ENCODE data around the gene ABCA1.
A peak's percentile ranks its signal among the peaks of the same experiment; 100 is the strongest.
"Not testable (repeated sequence)": the region's sequence is repeated elsewhere in the genome, so short reads cannot be mapped to it uniquely, and the experiment has no call there.

The ABCA1 gene

DNA sequence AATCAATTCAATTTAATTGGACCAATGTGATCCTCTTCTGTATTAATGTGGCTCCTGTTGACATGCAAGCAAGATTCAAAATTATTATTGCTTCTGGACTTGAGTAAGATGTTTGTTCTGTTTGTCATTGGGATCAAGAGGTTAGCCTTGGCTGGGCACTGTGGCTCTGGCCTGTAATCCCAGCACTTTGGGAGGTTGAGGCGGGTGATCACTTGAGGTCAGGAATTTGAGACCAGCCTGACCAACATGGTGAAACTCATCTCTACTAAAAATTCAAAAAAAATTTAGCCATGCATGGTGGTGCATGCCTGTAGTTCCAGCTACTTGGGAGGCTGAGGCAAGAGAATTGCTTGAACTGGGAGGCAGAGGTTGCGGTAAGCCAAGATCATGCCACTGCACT is 5.1 kb upstream of the ABCA1 start:
- DNase-seq (ENCODE audit: low spot score); H3K27ac Mint-ChIP-seq; H3K9me3 Mint-ChIP-seq; H3K4me1 Mint-ChIP-seq (ENCODE audit: low read depth); H3K4me3 Mint-ChIP-seq; H3K36me3 Mint-ChIP-seq (ENCODE audit: low read depth): not testable (repeated sequence)
- H3K27me3 Mint-ChIP-seq (ENCODE audit: low read depth), result peaks cover 33% of the 10 kb centered on the region

- H3K27ac Mint-ChIP-seq, result no peak overlapping the region
Measured at GRCh38 chr9:104931256-104931655, 3.3 kb upstream of the ABCA1 start.

GRCh38 chr9:104927216-104927911 is 591 bp downstream of the ABCA1 start:
- DNase-seq (ENCODE audit: low spot score), result no peak
- Mint-ChIP-seq H3K27me3 (ENCODE audit: low read depth) (peaks cover 62% of the 10 kb centered on the region), H3K4me3 (peak overlapping the region; percentile 86), H3K27ac (no peak overlapping the region), H3K36me3 (ENCODE audit: low read depth) (no peaks in the 10 kb centered on the region), H3K4me1 (ENCODE audit: low read depth) (peaks cover 13% of the 10 kb centered on the region), H3K9me3 (no peaks in the 10 kb centered on the region)

More at GRCh38 chr9:104931256-104931655, 3.3 kb upstream of the ABCA1 start:
- Mint-ChIP-seq H3K4me1 (ENCODE audit: low read depth) (peaks cover 11% of the 10 kb centered on the region), H3K36me3 (ENCODE audit: low read depth) (no peaks in the 10 kb centered on the region), H3K4me3 (no peak overlapping the region), H3K27me3 (ENCODE audit: low read depth) (peaks cover 50% of the 10 kb centered on the region), H3K9me3 (no peaks in the 10 kb centered on the region)
- DNase-seq (ENCODE audit: low spot score), result no peak

- Mint-ChIP-seq H3K9me3 (no peaks in the 10 kb centered on the region), H3K27ac (no peak overlapping the region), H3K4me3 (no peak overlapping the region), H3K36me3 (ENCODE audit: low read depth) (no peaks in the 10 kb centered on the region), H3K4me1 (ENCODE audit: low read depth) (peaks cover 13% of the 10 kb centered on the region), H3K27me3 (ENCODE audit: low read depth) (peaks cover 46% of the 10 kb centered on the region)
- DNase-seq (ENCODE audit: low spot score), result no peak
Measured at GRCh38 chr9:104923740-104924139, 4.2 kb downstream of the ABCA1 start.

- H3K36me3 Mint-ChIP-seq (ENCODE audit: low read depth), result no peaks in the 10 kb centered on the region
- no peak for DNase-seq (ENCODE audit: low spot score)
- peaks cover 10% of the 10 kb centered on the region for H3K4me1 Mint-ChIP-seq (ENCODE audit: low read depth)
- H3K4me3 Mint-ChIP-seq, result no peak overlapping the region
- peaks cover 41% of the 10 kb centered on the region for H3K27me3 Mint-ChIP-seq (ENCODE audit: low read depth)
- no peak overlapping the region for H3K27ac Mint-ChIP-seq
- H3K9me3 Mint-ChIP-seq, result no peaks in the 10 kb centered on the region
Measured at GRCh38 chr9:104923289-104923688, 4.7 kb downstream of the ABCA1 start.

GRCh38 chr9:104922748-104923147 is 5.2 kb downstream of the ABCA1 start:
- not testable (repeated sequence) for H3K4me1 Mint-ChIP-seq (ENCODE audit: low read depth); H3K27ac Mint-ChIP-seq
- H3K27me3 Mint-ChIP-seq (ENCODE audit: low read depth), result peaks cover 37% of the 10 kb centered on the region

DNA sequence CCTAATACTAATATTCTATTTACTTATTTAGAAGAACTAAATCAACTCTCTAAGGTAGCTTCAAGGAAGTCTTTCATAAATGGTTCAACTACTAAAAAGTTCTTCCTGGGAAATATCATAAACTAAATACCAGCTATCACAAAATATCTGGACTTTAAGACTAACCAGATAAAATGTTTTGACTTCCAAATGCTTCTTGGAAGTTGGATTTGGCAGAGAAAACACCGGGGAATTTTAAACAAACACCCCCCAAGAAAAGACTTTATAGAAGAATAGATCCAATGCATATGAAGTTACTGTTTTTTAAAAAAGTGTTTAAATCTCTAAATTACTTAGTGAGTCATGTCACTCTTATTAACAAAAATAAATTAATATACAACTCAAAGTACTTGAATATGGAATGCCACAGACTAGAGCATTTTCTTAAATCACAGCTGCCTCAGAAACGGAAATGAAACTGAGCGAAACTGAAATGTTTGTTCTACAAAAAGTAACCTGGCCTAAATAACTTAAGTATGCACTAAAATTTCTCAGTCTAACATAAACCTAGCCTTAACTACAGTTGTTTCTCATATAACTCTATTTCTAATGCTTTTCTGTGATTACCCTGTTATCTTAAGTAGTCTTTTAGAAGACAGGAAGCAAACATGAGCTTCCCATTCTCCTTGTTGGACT is 6.8 kb downstream of the ABCA1 start:
- H3K27me3 Mint-ChIP-seq (ENCODE audit: low read depth), result peaks cover 23% of the 10 kb centered on the region
- H3K36me3 Mint-ChIP-seq (ENCODE audit: low read depth), result no peaks in the 10 kb centered on the region
- peaks cover 1% of the 10 kb centered on the region for H3K4me1 Mint-ChIP-seq (ENCODE audit: low read depth)
- no peak for DNase-seq (ENCODE audit: low spot score)
- H3K4me3 Mint-ChIP-seq, result no peak overlapping the region
- no peaks in the 10 kb centered on the region for H3K9me3 Mint-ChIP-seq
- H3K27ac Mint-ChIP-seq, result no peak overlapping the region

More at GRCh38 chr9:104922748-104923147, 5.2 kb downstream of the ABCA1 start:
- H3K9me3 Mint-ChIP-seq; DNase-seq (ENCODE audit: low spot score); H3K4me3 Mint-ChIP-seq; H3K36me3 Mint-ChIP-seq (ENCODE audit: low read depth): not testable (repeated sequence)

- Mint-ChIP-seq H3K36me3 (ENCODE audit: low read depth) (no peaks in the 10 kb centered on the region), H3K27me3 (ENCODE audit: low read depth) (peaks cover 12% of the 10 kb centered on the region), H3K27ac (no peak overlapping the region), H3K9me3 (no peaks in the 10 kb centered on the region), H3K4me1 (ENCODE audit: low read depth) (no peaks in the 10 kb centered on the region), H3K4me3 (no peak overlapping the region)
- DNase-seq (ENCODE audit: low spot score), result no peak
Measured at GRCh38 chr9:104915753-104916152, 12.2 kb downstream of the ABCA1 start.

DNA sequence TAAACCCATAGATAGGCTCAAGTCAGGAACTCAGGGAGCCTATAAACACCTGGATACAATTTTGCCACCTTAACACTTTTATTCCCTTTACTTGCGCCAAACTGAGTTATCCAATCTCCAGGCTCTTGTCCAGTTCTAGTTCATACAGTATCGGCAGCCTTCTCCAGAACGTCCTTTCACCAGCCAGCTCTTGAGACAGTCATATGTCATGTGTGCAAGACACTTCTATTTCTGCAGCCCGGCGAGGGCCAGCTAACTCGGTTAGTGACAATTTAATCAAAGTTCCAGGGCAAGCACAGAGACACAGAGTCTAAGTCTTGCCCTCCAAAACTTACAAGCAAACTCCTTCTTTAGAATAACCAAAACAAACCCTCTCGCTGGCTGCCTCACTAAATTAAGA is 12.9 kb downstream of the ABCA1 start:
- no peak for DNase-seq (ENCODE audit: low spot score)
- H3K4me3 Mint-ChIP-seq, result no peak overlapping the region
- no peaks in the 10 kb centered on the region for H3K9me3 Mint-ChIP-seq
- H3K27ac Mint-ChIP-seq, result no peak overlapping the region
- peaks cover 12% of the 10 kb centered on the region for H3K27me3 Mint-ChIP-seq (ENCODE audit: low read depth)
- H3K36me3 Mint-ChIP-seq (ENCODE audit: low read depth), result no peaks in the 10 kb centered on the region
- no peaks in the 10 kb centered on the region for H3K4me1 Mint-ChIP-seq (ENCODE audit: low read depth)

- H3K4me3 Mint-ChIP-seq, result no peak overlapping the region
- no peak overlapping the region for H3K27ac Mint-ChIP-seq
- peaks cover 10% of the 10 kb centered on the region for H3K27me3 Mint-ChIP-seq (ENCODE audit: low read depth)
- peak; percentile 11 for DNase-seq (ENCODE audit: low spot score)
- no peaks in the 10 kb centered on the region for H3K36me3 Mint-ChIP-seq (ENCODE audit: low read depth)
- H3K4me1 Mint-ChIP-seq (ENCODE audit: low read depth), result no peaks in the 10 kb centered on the region
- H3K9me3 Mint-ChIP-seq, result no peaks in the 10 kb centered on the region
Measured at GRCh38 chr9:104914466-104914865, 13.5 kb downstream of the ABCA1 start.

DNA sequence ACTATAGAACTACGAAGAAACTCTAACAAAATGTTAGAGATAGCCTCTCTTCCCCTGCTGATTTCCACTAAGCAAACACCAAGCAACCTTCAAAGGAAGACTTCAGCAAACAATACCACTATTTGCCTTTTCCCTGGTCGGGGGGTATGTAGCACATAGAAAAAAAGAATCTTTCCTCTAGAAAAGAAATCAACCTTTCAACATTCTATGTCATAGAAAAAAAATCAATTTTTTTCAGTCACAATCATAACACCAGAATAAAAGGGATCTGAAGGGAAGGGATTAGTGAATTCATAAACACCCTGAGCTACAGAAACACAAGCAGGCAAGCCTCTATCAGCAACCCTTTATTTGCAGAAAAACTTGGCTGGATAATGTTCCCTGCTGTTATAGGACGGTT is 15.3 kb downstream of the ABCA1 start:
- H3K27me3 Mint-ChIP-seq (ENCODE audit: low read depth), result peaks cover 10% of the 10 kb centered on the region
- no peaks in the 10 kb centered on the region for H3K4me1 Mint-ChIP-seq (ENCODE audit: low read depth)
- no peak overlapping the region for H3K4me3 Mint-ChIP-seq
- DNase-seq (ENCODE audit: low spot score), result no peak
- H3K27ac Mint-ChIP-seq, result no peak overlapping the region
- no peaks in the 10 kb centered on the region for H3K36me3 Mint-ChIP-seq (ENCODE audit: low read depth)
- H3K9me3 Mint-ChIP-seq, result no peaks in the 10 kb centered on the region

DNA sequence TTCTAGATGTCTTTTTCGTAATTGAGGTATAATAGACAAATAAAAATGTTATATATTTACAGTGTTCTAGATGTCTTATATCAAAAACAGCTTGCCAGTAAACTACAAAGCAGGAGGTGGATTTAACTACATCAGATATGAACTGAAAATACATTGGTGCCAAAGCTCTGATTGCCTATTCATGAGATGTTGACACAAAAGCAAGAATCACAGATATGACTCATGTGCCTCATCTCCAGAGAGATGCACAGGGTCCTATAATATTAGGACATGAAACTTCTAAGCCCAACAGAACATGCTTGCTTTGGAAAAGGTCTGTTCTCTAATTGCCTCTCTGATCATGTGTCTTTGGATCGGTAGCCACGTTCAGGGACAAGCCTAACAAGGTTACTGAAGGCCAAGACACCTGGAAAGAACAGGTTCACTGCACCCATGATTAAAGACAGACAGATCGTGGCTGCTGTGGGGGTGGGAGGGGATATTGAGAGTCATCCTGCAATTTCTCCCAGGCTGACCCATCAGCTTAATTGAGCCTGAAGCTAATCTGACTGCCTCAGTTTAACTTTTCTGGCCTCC is 16.8 kb downstream of the ABCA1 start:
- no peak for DNase-seq (ENCODE audit: low spot score)
- H3K36me3 Mint-ChIP-seq (ENCODE audit: low read depth), result no peaks in the 10 kb centered on the region
- H3K27me3 Mint-ChIP-seq (ENCODE audit: low read depth), result peaks cover 14% of the 10 kb centered on the region
- no peak overlapping the region for H3K4me3 Mint-ChIP-seq
- no peaks in the 10 kb centered on the region for H3K4me1 Mint-ChIP-seq (ENCODE audit: low read depth)
- no peaks in the 10 kb centered on the region for H3K9me3 Mint-ChIP-seq
- H3K27ac Mint-ChIP-seq, result no peak overlapping the region

DNA sequence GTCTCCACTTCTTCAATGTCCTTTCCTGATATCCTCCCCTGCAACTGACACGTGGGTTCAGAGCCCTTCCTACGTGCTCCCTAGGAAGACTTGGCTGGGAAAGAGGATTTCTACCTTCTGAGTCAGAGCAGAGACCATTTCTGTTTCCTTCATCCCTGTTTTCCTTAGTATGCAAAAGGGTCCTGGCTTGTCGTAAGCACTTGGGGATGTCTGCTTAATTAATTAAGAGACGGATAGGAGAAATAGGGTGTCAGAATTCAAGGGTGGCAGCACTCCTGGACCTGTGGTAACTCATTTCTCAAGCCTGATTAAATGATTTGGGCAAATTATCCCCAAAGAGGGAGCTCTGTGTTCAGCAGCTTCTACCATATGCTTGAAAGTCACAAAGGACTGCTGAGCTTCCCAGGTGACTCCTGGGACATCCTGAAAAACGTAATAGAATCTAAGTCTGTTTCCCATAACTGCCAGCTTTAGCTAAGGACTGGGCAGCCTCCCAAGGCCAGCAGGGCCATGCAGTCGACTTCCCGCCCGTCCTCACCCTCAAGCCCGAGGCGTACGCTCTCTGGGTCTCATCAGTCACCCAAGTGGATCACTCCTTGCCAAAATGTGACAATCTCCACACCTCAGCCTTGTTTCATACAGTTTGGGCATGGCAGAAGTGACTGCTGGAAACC is 20.5 kb downstream of the ABCA1 start:
- Mint-ChIP-seq H3K4me3 (no peak overlapping the region), H3K36me3 (ENCODE audit: low read depth) (no peaks in the 10 kb centered on the region), H3K9me3 (no peaks in the 10 kb centered on the region), H3K27me3 (ENCODE audit: low read depth) (peaks cover 8% of the 10 kb centered on the region), H3K27ac (no peak overlapping the region), H3K4me1 (ENCODE audit: low read depth) (no peaks in the 10 kb centered on the region)
- no peak for DNase-seq (ENCODE audit: low spot score)

Measured in T-helper 2 cell treated with Interferon-gamma antibody and Interleukin-4, amounts not matched to agents 5 μg/mL and 100 μg/mL, for 36 hours (primary cell).